ENCODE data around the gene ARHGAP26. TPM values are rescaled to one million over a fixed set of nuclear protein-coding genes. Genes with fewer than 3 reads are reported as not detected.

ARHGAP26 gene
- total RNA-seq, 1 experiment from 2014 or later = 39.8 TPM

DNA sequence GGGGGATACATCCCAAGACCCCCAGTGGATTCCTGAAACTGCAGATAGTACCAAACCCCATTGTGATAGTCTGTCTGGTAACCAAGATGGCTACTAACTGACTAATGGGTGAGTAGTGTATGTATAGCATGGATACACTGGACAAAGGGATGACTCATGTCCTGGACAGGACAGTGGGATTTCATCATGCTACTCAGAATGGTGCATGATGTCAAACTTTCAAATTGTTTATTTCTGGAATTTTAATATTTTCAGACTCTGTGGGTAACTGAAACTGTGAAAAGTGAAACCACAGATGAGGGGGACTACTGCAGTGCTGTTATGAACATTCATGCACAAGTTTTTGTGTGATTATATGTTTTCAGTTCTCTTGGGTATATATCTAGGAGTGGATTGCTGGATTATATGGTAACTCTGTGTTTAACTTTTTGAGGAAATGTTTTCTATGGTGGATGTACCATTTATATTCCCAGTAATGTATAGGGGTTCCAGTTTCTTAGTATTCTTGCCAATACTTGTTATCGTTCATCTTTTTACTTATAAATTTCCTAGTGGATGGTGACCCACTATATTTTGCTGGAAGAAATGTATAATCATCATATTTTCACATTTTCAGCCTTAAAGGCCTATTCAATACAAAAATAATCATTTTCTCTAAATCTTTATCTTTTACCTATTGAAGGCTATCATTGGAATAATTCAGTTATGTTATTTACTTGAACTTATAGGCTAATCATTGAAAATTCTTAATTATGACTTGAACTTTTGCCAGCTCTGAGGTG is 492.4 kb downstream of the ARHGAP26 start:
- Histone ChIP-seq H3K27me3 (ENCODE audit: low read length) (no peaks in the 10 kb centered on the region), H2AFZ (ENCODE audit: low read length) (no peak overlapping the region), H4K20me1 (ENCODE audit: insufficient read depth, low read depth, low read length) (no peaks in the 10 kb centered on the region), H3K27ac (ENCODE audit: low read length) (no peak overlapping the region), H3K4me1 (ENCODE audit: low read length) (no peaks in the 10 kb centered on the region), H3K4me2 (ENCODE audit: low read depth, low read length, poor library complexity, severe bottlenecking) (no peak overlapping the region), H3K9me3 (ENCODE audit: low read length) (0 out of 2 replicates have a peak, but pooled peaks cover 3% of the 10 kb centered on the region), H3K9me2 (replicated peaks; ENCODE audit: insufficient read depth, low read length) (no peaks in the 10 kb centered on the region), H3K79me2 (ENCODE audit: low read length) (no peaks in the 10 kb centered on the region), H3K36me3 (ENCODE audit: insufficient read depth, low read length) (no peaks in the 10 kb centered on the region), H3K4me3 (ENCODE audit: low read length) (no peak overlapping the region), H3K9ac (ENCODE audit: low read length) (no peak overlapping the region)
- DNase-seq = no peak

DNA sequence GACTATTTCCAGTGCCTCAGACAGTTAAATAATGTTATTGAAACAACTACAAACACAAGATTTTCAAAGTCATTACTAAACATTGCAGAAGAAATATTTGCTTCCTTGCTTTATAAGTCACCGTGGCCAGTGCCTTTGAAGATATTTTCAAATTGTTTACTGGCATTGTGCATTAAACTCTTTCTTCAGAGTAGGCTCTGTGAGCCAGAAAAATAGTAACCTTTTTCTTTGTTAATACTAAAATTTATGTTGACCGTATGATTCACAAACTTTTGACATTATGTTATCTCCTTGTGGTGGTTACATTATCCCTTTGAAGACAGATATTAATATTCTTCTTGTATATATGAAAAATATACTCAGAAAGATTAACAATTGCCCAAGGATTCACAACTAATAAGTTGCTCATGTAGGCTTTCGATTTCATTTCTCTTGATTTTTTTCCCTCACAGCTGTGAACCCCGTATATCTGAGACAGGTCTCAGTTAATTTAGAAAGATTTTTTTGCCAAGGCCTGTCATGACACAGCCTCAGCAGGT is 493.2 kb downstream of the ARHGAP26 start:
- Histone ChIP-seq H3K27me3 (ENCODE audit: low read length) (no peaks in the 10 kb centered on the region), H3K79me2 (ENCODE audit: low read length) (no peaks in the 10 kb centered on the region), H3K4me3 (ENCODE audit: low read length) (no peak overlapping the region), H3K9me3 (ENCODE audit: low read length) (0 out of 2 replicates have a peak, but pooled peaks cover 3% of the 10 kb centered on the region), H3K9me2 (replicated peaks; ENCODE audit: insufficient read depth, low read length) (no peaks in the 10 kb centered on the region), H3K36me3 (ENCODE audit: insufficient read depth, low read length) (no peaks in the 10 kb centered on the region), H4K20me1 (ENCODE audit: insufficient read depth, low read depth, low read length) (no peaks in the 10 kb centered on the region), H3K4me1 (ENCODE audit: low read length) (no peaks in the 10 kb centered on the region), H3K27ac (ENCODE audit: low read length) (no peak overlapping the region), H2AFZ (ENCODE audit: low read length) (no peak overlapping the region), H3K4me2 (ENCODE audit: low read depth, low read length, poor library complexity, severe bottlenecking) (no peak overlapping the region), H3K9ac (ENCODE audit: low read length) (no peak overlapping the region)
- DNase-seq = no peak

DNA sequence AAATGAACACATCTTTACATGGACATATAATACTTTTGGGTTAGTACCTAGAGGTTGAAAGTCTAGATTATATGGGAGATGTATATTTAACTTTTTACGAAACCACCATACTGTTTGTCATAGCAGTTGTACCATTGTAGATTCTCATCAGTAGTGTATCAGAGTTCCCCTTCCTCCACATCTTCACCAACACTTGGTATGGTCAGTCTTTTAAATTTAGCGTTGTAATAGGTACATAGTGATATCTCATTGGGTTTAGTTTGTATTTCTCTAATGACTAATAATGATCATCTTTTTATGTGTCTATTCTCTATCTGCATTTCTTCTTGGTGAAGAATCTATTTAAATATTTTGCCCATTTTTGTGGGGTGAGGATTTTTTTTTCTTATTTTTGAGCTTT is 495.8 kb downstream of the ARHGAP26 start:
- no peak overlapping the region for H3K9ac ChIP-seq (ENCODE audit: low read length)
- no peaks in the 10 kb centered on the region for H4K20me1 ChIP-seq (ENCODE audit: insufficient read depth, low read depth, low read length)
- 0 out of 2 replicates have a peak, but pooled peaks cover 3% of the 10 kb centered on the region for H3K9me3 ChIP-seq (ENCODE audit: low read length)
- no peaks in the 10 kb centered on the region for H3K27me3 ChIP-seq (ENCODE audit: low read length)
- H3K79me2 ChIP-seq (ENCODE audit: low read length) = no peaks in the 10 kb centered on the region
- no peaks in the 10 kb centered on the region for H3K4me1 ChIP-seq (ENCODE audit: low read length)
- H3K27ac ChIP-seq (ENCODE audit: low read length) = no peak overlapping the region
- H3K36me3 ChIP-seq (ENCODE audit: insufficient read depth, low read length) = no peaks in the 10 kb centered on the region
- DNase-seq = no peak
- H3K4me3 ChIP-seq (ENCODE audit: low read length) = no peak overlapping the region
- H2AFZ ChIP-seq (ENCODE audit: low read length) = no peak overlapping the region
- H3K4me2 ChIP-seq (ENCODE audit: low read depth, low read length, poor library complexity, severe bottlenecking) = no peak overlapping the region
- no peaks in the 10 kb centered on the region for H3K9me2 ChIP-seq (replicated peaks; ENCODE audit: insufficient read depth, low read length)

DNA sequence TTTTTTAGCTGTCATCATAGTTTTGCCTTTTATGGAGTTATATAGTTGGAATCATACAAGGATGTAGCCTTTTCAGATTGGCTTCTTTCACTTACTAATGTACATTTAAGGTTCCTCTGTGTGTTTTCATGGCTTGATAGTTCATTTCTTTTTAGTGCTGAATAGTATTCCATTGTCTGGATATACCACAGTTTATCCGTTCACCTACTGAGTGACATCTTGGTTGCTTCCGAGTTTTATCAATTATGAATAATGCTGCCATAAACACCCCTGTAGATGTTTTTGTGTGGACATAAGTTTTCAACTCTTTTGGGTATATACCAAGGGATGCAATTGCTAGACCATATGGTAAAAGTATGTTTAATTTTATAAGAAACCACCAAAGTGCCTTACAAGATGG is 497.0 kb downstream of the ARHGAP26 start:
- Histone ChIP-seq H3K9me3 (ENCODE audit: low read length) (0 out of 2 replicates have a peak, but pooled peaks cover 3% of the 10 kb centered on the region), H3K27me3 (ENCODE audit: low read length) (no peaks in the 10 kb centered on the region), H3K79me2 (ENCODE audit: low read length) (no peaks in the 10 kb centered on the region), H3K4me1 (ENCODE audit: low read length) (no peaks in the 10 kb centered on the region), H3K4me2 (ENCODE audit: low read depth, low read length, poor library complexity, severe bottlenecking) (no peak overlapping the region), H2AFZ (ENCODE audit: low read length) (no peak overlapping the region), H4K20me1 (ENCODE audit: insufficient read depth, low read depth, low read length) (no peaks in the 10 kb centered on the region), H3K4me3 (ENCODE audit: low read length) (no peak overlapping the region), H3K27ac (ENCODE audit: low read length) (no peak overlapping the region), H3K36me3 (ENCODE audit: insufficient read depth, low read length) (no peaks in the 10 kb centered on the region), H3K9ac (ENCODE audit: low read length) (no peak overlapping the region), H3K9me2 (replicated peaks; ENCODE audit: insufficient read depth, low read length) (no peaks in the 10 kb centered on the region)
- DNase-seq = no peak

DNA sequence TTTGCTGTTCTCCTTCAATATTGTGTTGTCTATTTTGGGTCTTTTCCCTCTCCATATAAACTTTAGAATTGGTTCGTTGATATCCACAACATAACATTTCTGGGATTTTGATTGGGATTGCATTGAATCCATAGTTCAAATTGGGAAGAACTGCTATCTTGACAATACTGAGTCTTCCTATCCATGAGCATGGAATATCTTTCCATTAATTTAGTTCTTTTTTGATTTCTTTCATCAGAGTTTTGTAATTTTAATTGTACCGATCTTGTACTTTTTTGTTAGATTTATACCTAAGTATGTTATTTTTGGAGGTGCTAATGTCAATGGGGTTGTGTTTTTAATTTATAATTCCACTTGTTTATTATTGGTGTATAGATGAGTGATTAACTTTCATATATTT is 498.2 kb downstream of the ARHGAP26 start:
- H3K27ac ChIP-seq (ENCODE audit: low read length) = no peak overlapping the region
- 0 out of 2 replicates have a peak, but pooled peaks cover 1% of the 10 kb centered on the region for H3K36me3 ChIP-seq (ENCODE audit: insufficient read depth, low read length)
- H3K9ac ChIP-seq (ENCODE audit: low read length) = no peak overlapping the region
- no peak overlapping the region for H3K4me3 ChIP-seq (ENCODE audit: low read length)
- H2AFZ ChIP-seq (ENCODE audit: low read length) = no peak overlapping the region
- no peak for DNase-seq
- no peaks in the 10 kb centered on the region for H3K27me3 ChIP-seq (ENCODE audit: low read length)
- no peaks in the 10 kb centered on the region for H3K4me1 ChIP-seq (ENCODE audit: low read length)
- H3K4me2 ChIP-seq (ENCODE audit: low read depth, low read length, poor library complexity, severe bottlenecking) = no peak overlapping the region
- H3K9me3 ChIP-seq (ENCODE audit: low read length) = 0 out of 2 replicates have a peak, but pooled peaks cover 3% of the 10 kb centered on the region
- H3K9me2 ChIP-seq (replicated peaks; ENCODE audit: insufficient read depth, low read length) = no peaks in the 10 kb centered on the region
- no peaks in the 10 kb centered on the region for H4K20me1 ChIP-seq (ENCODE audit: insufficient read depth, low read depth, low read length)
- H3K79me2 ChIP-seq (ENCODE audit: low read length) = no peaks in the 10 kb centered on the region

DNA sequence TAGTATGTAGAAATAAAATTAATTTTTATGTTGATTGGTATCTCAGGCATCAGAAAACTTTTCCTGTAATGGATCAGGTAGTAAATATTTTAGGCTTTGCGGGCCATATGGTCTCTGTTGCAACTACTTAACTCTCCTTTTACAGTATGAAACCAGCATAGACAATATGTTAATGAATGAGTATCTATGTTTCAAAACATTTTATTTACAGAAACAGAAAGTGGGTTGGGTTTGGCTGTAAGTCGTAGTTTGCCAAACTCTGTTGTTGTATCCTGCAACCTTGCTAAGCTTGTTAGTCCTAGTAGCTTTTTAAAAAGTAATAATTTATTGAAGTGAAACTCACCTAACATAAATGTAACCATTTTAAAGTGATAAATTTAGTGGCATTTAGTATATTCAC is 501.3 kb downstream of the ARHGAP26 start:
- no peak overlapping the region for H3K4me2 ChIP-seq (ENCODE audit: low read depth, low read length, poor library complexity, severe bottlenecking)
- peaks cover 11% of the 10 kb centered on the region; the same call in 1 of the 2 replicates for H3K36me3 ChIP-seq (ENCODE audit: insufficient read depth, low read length)
- H3K9ac ChIP-seq (ENCODE audit: low read length) = no peak overlapping the region
- DNase-seq = no peak
- no peaks in the 10 kb centered on the region for H3K27me3 ChIP-seq (ENCODE audit: low read length)
- peak overlapping the region; percentile 54 for H3K27ac ChIP-seq (ENCODE audit: low read length)
- no peaks in the 10 kb centered on the region for H3K9me2 ChIP-seq (replicated peaks; ENCODE audit: insufficient read depth, low read length)
- H3K4me1 ChIP-seq (ENCODE audit: low read length) = peaks cover 13% of the 10 kb centered on the region
- H3K79me2 ChIP-seq (ENCODE audit: low read length) = no peaks in the 10 kb centered on the region
- H4K20me1 ChIP-seq (ENCODE audit: insufficient read depth, low read depth, low read length) = no peaks in the 10 kb centered on the region
- H3K9me3 ChIP-seq (ENCODE audit: low read length) = 0 out of 2 replicates have a peak, but pooled peaks cover 3% of the 10 kb centered on the region
- H3K4me3 ChIP-seq (ENCODE audit: low read length) = no peak overlapping the region
- no peak overlapping the region for H2AFZ ChIP-seq (ENCODE audit: low read length)

DNA sequence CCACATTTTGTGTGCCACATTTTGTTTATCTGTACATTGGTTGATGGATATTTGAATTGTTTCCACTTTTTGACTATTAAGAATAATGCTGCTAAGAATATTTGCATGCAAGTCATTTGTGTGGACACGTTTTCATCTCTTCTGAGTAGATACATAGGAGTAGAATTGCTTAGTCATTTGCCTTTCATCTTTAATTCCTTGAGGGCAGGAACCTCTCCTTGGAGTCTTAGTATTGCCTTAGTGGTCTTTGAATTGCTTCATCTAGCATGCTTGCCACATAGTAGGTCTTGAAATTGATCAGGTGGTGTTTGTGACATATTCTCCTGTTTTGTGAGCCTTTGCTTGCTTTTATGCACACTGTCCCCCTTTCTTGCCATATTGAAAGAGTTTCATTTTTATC is 504.8 kb downstream of the ARHGAP26 start:
- H3K9ac ChIP-seq (ENCODE audit: low read length) = no peak overlapping the region
- peak; percentile 54 for DNase-seq
- H3K4me2 ChIP-seq (ENCODE audit: low read depth, low read length, poor library complexity, severe bottlenecking) = no peak overlapping the region
- H3K4me3 ChIP-seq (ENCODE audit: low read length) = no peak overlapping the region
- peaks cover 16% of the 10 kb centered on the region; the same call in 1 of the 2 replicates for H3K79me2 ChIP-seq (ENCODE audit: low read length)
- H2AFZ ChIP-seq (ENCODE audit: low read length) = no peak overlapping the region
- H3K36me3 ChIP-seq (ENCODE audit: insufficient read depth, low read length) = peaks cover 39% of the 10 kb centered on the region
- H3K9me3 ChIP-seq (ENCODE audit: low read length) = no peaks in the 10 kb centered on the region
- no peaks in the 10 kb centered on the region for H3K9me2 ChIP-seq (replicated peaks; ENCODE audit: insufficient read depth, low read length)
- H3K27me3 ChIP-seq (ENCODE audit: low read length) = no peaks in the 10 kb centered on the region
- H3K4me1 ChIP-seq (ENCODE audit: low read length) = peaks cover 31% of the 10 kb centered on the region
- H3K27ac ChIP-seq (ENCODE audit: low read length) = peak overlapping the region; percentile 76
- no peaks in the 10 kb centered on the region for H4K20me1 ChIP-seq (ENCODE audit: insufficient read depth, low read depth, low read length)

DNA sequence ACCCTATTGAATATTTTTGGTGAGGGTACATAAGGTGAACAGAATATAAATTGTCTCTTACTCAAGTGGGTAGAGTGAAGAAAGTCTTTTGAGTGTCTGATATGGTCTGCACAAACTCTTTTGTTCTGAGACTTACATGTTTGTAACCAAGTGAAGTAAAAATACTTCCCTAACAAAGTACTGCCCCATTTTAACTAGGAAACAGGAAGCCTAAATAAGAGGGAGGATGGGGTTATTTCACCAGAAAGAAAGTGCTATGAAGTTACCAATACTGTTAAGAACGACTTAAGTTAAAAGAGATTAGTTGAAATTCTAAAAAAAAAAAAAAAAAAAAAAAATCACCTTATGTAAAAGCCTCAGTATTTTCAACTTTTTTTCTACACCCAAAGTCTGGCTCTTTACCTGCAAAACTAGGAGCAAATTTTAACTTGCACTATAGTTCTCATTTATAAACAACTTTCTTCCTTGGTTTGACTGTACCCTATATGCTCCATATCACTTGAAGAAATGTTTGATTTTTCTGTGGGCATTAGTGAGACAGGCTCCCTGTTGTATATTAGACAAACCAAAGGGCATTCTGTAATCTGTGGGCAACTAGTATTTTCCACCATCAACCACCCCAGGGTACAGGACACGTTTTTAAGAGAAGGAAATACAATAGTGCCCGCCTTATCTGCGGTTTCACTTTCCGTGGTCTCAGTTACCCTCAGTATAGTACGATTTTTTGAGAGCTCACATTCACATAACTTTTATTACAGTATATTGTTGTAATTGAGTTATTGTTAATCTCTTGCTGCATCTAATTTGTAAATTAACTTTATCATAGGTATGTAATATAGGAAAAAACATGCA is 505.6 kb downstream of the ARHGAP26 start:
- no peaks in the 10 kb centered on the region for H3K9me2 ChIP-seq (replicated peaks; ENCODE audit: insufficient read depth, low read length)

More for the DNA sequence above, 505.6 kb downstream of the ARHGAP26 start:
- H3K27ac ChIP-seq (ENCODE audit: low read length) = peak overlapping the region; percentile 76
- no peaks in the 10 kb centered on the region for H4K20me1 ChIP-seq (ENCODE audit: insufficient read depth, low read depth, low read length)
- peaks cover 45% of the 10 kb centered on the region for H3K36me3 ChIP-seq (ENCODE audit: insufficient read depth, low read length)
- no peaks in the 10 kb centered on the region for H3K9me3 ChIP-seq (ENCODE audit: low read length)
- no peak overlapping the region for H3K9ac ChIP-seq (ENCODE audit: low read length)
- H3K4me3 ChIP-seq (ENCODE audit: low read length) = no peak overlapping the region
- H2AFZ ChIP-seq (ENCODE audit: low read length) = no peak overlapping the region
- DNase-seq = peak; percentile 44
- no peaks in the 10 kb centered on the region for H3K27me3 ChIP-seq (ENCODE audit: low read length)
- no peak overlapping the region for H3K4me2 ChIP-seq (ENCODE audit: low read depth, low read length, poor library complexity, severe bottlenecking)
- H3K4me1 ChIP-seq (ENCODE audit: low read length) = peaks cover 31% of the 10 kb centered on the region
- H3K79me2 ChIP-seq (ENCODE audit: low read length) = peaks cover 20% of the 10 kb centered on the region; the same call in 1 of the 2 replicates

Measured in Karpas-422 (cell line).